GM18909 (cell line): ENCODE measurements around the gene FOSL2.

Experiments
- ATAC-seq: cut with Tn5 transposase; IDR thresholded peaks from one replicate; pipeline ENCODE4 v1.9.1; 2021; ENCODE audit warnings: mild to moderate bottlenecking; ENCODE audit not compliant: unreplicated experiment, poor library complexity

The FOSL2 gene

GRCh38 chr2:28465148-28465885 is 72.7 kb downstream of the FOSL2 start:
- ATAC-seq: no peak
